ENCODE data around the gene SIVA1.
"Not testable (repeated sequence)": the region's sequence is repeated elsewhere in the genome, so short reads cannot be mapped to it uniquely, and the experiment has no call there.

The SIVA1 gene

GRCh38 chr14:104719343-104719742 is 33.6 kb upstream of the SIVA1 start:
- DNase-seq (ENCODE audit: low read depth in 2 of 2), result no peak

- DNase-seq (ENCODE audit: low read depth in 2 of 2), result no peak
Observed at GRCh38 chr14:104721505-104722431, 31.2 kb upstream of the SIVA1 start.

GRCh38 chr14:104722938-104723650 is 29.9 kb upstream of the SIVA1 start:
- DNase-seq (ENCODE audit: low read depth in 2 of 2), result no peak

- peak; percentile 22 to 34 for DNase-seq (ENCODE audit: low read depth in 2 of 2)
Observed at GRCh38 chr14:104723651-104724406, 29.1 kb upstream of the SIVA1 start, which contains the start of gene ADSS1. Gene ADSS1 (plus strand): TSS chr14:104724229. CDS start chr14:104724271, 42 bp downstream.

GRCh38 chr14:104724407-104724980 is 28.5 kb upstream of the SIVA1 start:
- peak in 1 of 2 experiments; percentile 16 for DNase-seq (ENCODE audit: low read depth in 2 of 2)

- no peak for DNase-seq (ENCODE audit: low read depth in 2 of 2)
Observed at GRCh38 chr14:104724981-104725771, 27.8 kb upstream of the SIVA1 start.

- DNase-seq (ENCODE audit: low read depth in 2 of 2), result no peak
Observed at GRCh38 chr14:104725772-104726548, 27.0 kb upstream of the SIVA1 start.

- no peak for DNase-seq (ENCODE audit: low read depth in 2 of 2)
Observed at GRCh38 chr14:104726600-104727451, 26.1 kb upstream of the SIVA1 start.

- DNase-seq (ENCODE audit: low read depth in 2 of 2), result no peak
Observed at GRCh38 chr14:104728631-104729030, 24.3 kb upstream of the SIVA1 start.

- not testable (repeated sequence) for DNase-seq (ENCODE audit: low read depth in 2 of 2)
Observed at GRCh38 chr14:104729176-104729834, 23.6 kb upstream of the SIVA1 start.

GRCh38 chr14:104729835-104730181 is 23.1 kb upstream of the SIVA1 start:
- DNase-seq (ENCODE audit: low read depth in 2 of 2), result no peak

- DNase-seq (ENCODE audit: low read depth in 2 of 2), result no peak
Observed at GRCh38 chr14:104730487-104730886, 22.5 kb upstream of the SIVA1 start.

GRCh38 chr14:104731320-104732294 is 21.3 kb upstream of the SIVA1 start:
- no peak for DNase-seq (ENCODE audit: low read depth in 2 of 2)

GRCh38 chr14:104732355-104732804 is 20.6 kb upstream of the SIVA1 start:
- DNase-seq (ENCODE audit: low read depth in 2 of 2), result no peak

- no peak for DNase-seq (ENCODE audit: low read depth in 2 of 2)
Observed at GRCh38 chr14:104732931-104733681, 19.8 kb upstream of the SIVA1 start.

- DNase-seq (ENCODE audit: low read depth in 2 of 2), result no peak
Observed at GRCh38 chr14:104734051-104734587, 18.8 kb upstream of the SIVA1 start.
